ENCODE results near the gene NR3C1. TPM values are rescaled to one million over a fixed set of nuclear protein-coding genes. Genes with fewer than 3 reads are reported as not detected.

NR3C1 gene
- total RNA-seq, 1 donor from 2014 or later, result 2.3 TPM

GRCh38 chr5:143319437-143320227, 83.9 kb downstream of the NR3C1 start:
- H3K27me3 Mint-ChIP-seq (ENCODE audit: unreplicated experiment), result no peaks in the 10 kb centered on the region
- H3K4me3 Mint-ChIP-seq (ENCODE audit: unreplicated experiment), result no peak overlapping the region
- peaks cover 3% of the 10 kb centered on the region for H3K4me1 Mint-ChIP-seq (ENCODE audit: low read depth, unreplicated experiment)
- no peak overlapping the region for H3K27ac Mint-ChIP-seq (ENCODE audit: unreplicated experiment)
- no peaks in the 10 kb centered on the region for H3K9me3 Mint-ChIP-seq (ENCODE audit: unreplicated experiment)
- H3K36me3 Mint-ChIP-seq (ENCODE audit: unreplicated experiment), result no peaks in the 10 kb centered on the region
- no peak for TF ChIP-seq CTCF (IDR thresholded peaks at IDR 0.05; ENCODE audit: partially characterized antibody, unreplicated experiment)
- DNase-seq, result no peak

GRCh38 chr5:143318833-143319232, 84.7 kb downstream of the NR3C1 start:
- DNase-seq, result no peak
- H3K4me3 Mint-ChIP-seq (ENCODE audit: unreplicated experiment), result no peak overlapping the region
- no peak overlapping the region for H3K27ac Mint-ChIP-seq (ENCODE audit: unreplicated experiment)
- H3K9me3 Mint-ChIP-seq (ENCODE audit: unreplicated experiment), result no peaks in the 10 kb centered on the region
- H3K4me1 Mint-ChIP-seq (ENCODE audit: low read depth, unreplicated experiment), result peaks cover 3% of the 10 kb centered on the region
- H3K36me3 Mint-ChIP-seq (ENCODE audit: unreplicated experiment), result no peaks in the 10 kb centered on the region
- no peak for TF ChIP-seq CTCF (IDR thresholded peaks at IDR 0.05; ENCODE audit: partially characterized antibody, unreplicated experiment)
- H3K27me3 Mint-ChIP-seq (ENCODE audit: unreplicated experiment), result no peaks in the 10 kb centered on the region

GRCh38 chr5:143318270-143318669, 85.2 kb downstream of the NR3C1 start:
- TF ChIP-seq CTCF (IDR thresholded peaks at IDR 0.05; ENCODE audit: partially characterized antibody, unreplicated experiment), result no peak
- no peak overlapping the region for H3K27ac Mint-ChIP-seq (ENCODE audit: unreplicated experiment)
- DNase-seq, result no peak
- H3K4me3 Mint-ChIP-seq (ENCODE audit: unreplicated experiment), result no peak overlapping the region
- H3K27me3 Mint-ChIP-seq (ENCODE audit: unreplicated experiment), result no peaks in the 10 kb centered on the region
- peaks cover 3% of the 10 kb centered on the region for H3K4me1 Mint-ChIP-seq (ENCODE audit: low read depth, unreplicated experiment)
- no peaks in the 10 kb centered on the region for H3K9me3 Mint-ChIP-seq (ENCODE audit: unreplicated experiment)
- no peaks in the 10 kb centered on the region for H3K36me3 Mint-ChIP-seq (ENCODE audit: unreplicated experiment)

- H3K4me3 Mint-ChIP-seq (ENCODE audit: unreplicated experiment), result no peak overlapping the region
- H3K27me3 Mint-ChIP-seq (ENCODE audit: unreplicated experiment), result no peaks in the 10 kb centered on the region
- no peak for DNase-seq
- H3K27ac Mint-ChIP-seq (ENCODE audit: unreplicated experiment), result no peak overlapping the region
- peaks cover 3% of the 10 kb centered on the region for H3K4me1 Mint-ChIP-seq (ENCODE audit: low read depth, unreplicated experiment)
- H3K36me3 Mint-ChIP-seq (ENCODE audit: unreplicated experiment), result no peaks in the 10 kb centered on the region
- no peaks in the 10 kb centered on the region for H3K9me3 Mint-ChIP-seq (ENCODE audit: unreplicated experiment)
- TF ChIP-seq CTCF (IDR thresholded peaks at IDR 0.05; ENCODE audit: partially characterized antibody, unreplicated experiment), result no peak
Measured at GRCh38 chr5:143316844-143317631, 86.4 kb downstream of the NR3C1 start.

GRCh38 chr5:143316337-143316736, 87.1 kb downstream of the NR3C1 start:
- H3K27me3 Mint-ChIP-seq (ENCODE audit: unreplicated experiment), result no peaks in the 10 kb centered on the region
- H3K4me1 Mint-ChIP-seq (ENCODE audit: low read depth, unreplicated experiment), result peaks cover 3% of the 10 kb centered on the region
- no peak for TF ChIP-seq CTCF (IDR thresholded peaks at IDR 0.05; ENCODE audit: partially characterized antibody, unreplicated experiment)
- H3K36me3 Mint-ChIP-seq (ENCODE audit: unreplicated experiment), result no peaks in the 10 kb centered on the region
- no peak for DNase-seq
- H3K4me3 Mint-ChIP-seq (ENCODE audit: unreplicated experiment), result no peak overlapping the region
- no peaks in the 10 kb centered on the region for H3K9me3 Mint-ChIP-seq (ENCODE audit: unreplicated experiment)
- no peak overlapping the region for H3K27ac Mint-ChIP-seq (ENCODE audit: unreplicated experiment)

Measured in glutamatergic neuron (in vitro differentiated cells).